SK-N-SH treated with all-trans-retinoic acid at 6 μM for 48 hours (cell line): ENCODE results near the gene RLBP1.

Source experiments
- ATAC-seq: fragments of 200-7000 bp; cut with Tn5 transposase; 3 replicates; pipeline ENCODE4 v1.9.1; 2020; ENCODE audit warnings: mild to moderate bottlenecking, moderate library complexity
- ARNTL ChIP-seq: fragments of 450-650 bp; formaldehyde crosslinking; IDR thresholded peaks from 2 replicates; pipeline ENCODE4 v1.5.0; 2020; ENCODE audit warnings: low read depth, mild to moderate bottlenecking, moderate library complexity, borderline replicate concordance
- BACH2 ChIP-seq: fragments of 250-450 bp; sonication (Bioruptor Pico); IDR thresholded peaks from 2 replicates; pipeline ENCODE4 v1.9.0; 2021; ENCODE audit warnings: mild to moderate bottlenecking, borderline replicate concordance
- CSDC2 ChIP-seq: fragments of 250-450 bp; sonication (Bioruptor Pico); IDR thresholded peaks from 2 replicates; pipeline ENCODE4 v1.5.0; 2020; ENCODE audit warnings: mild to moderate bottlenecking, moderate library complexity
- ESRRG ChIP-seq: fragments of 250-450 bp; sonication (Bioruptor Pico); IDR thresholded peaks from 2 replicates; pipeline ENCODE4 v1.6.1; 2021; ENCODE audit warnings: mild to moderate bottlenecking
- GLIS3 ChIP-seq: fragments of 250-450 bp; sonication (Bioruptor Pico); IDR thresholded peaks from 2 replicates; pipeline ENCODE4 v1.5.0; 2020; ENCODE audit warnings: mild to moderate bottlenecking, moderate library complexity
- ISL1 ChIP-seq: fragments of 250-450 bp; sonication (Bioruptor Pico); IDR thresholded peaks from 2 replicates; pipeline ENCODE4 v2.1.2; 2022; ENCODE audit warnings: mild to moderate bottlenecking, moderate library complexity
- OSR1 ChIP-seq: fragments of 250-450 bp; sonication (Bioruptor Pico); IDR thresholded peaks from 2 replicates; pipeline ENCODE4 v1.8.0; 2022; ENCODE audit warnings: moderate library complexity, mild to moderate bottlenecking, inconsistent platforms
- POU6F1 ChIP-seq: fragments of 250-450 bp; sonication (Bioruptor Pico); IDR thresholded peaks from 2 replicates; pipeline ENCODE4 v1.8.0; 2021; ENCODE audit warnings: low read depth, mild to moderate bottlenecking, moderate library complexity, borderline replicate concordance
- PPARA ChIP-seq: fragments of 250-450 bp; sonication (Bioruptor Pico); IDR thresholded peaks from 2 replicates; pipeline ENCODE4 v1.5.0; 2020; ENCODE audit warnings: mild to moderate bottlenecking, borderline replicate concordance
- RARB ChIP-seq: fragments of 250-450 bp; sonication (Bioruptor Pico); IDR thresholded peaks from 2 replicates; pipeline ENCODE4 v1.8.0; 2021; ENCODE audit warnings: mild to moderate bottlenecking, moderate library complexity
- SNAI2 ChIP-seq: fragments of 250-450 bp; sonication (Bioruptor Pico); IDR thresholded peaks from 2 replicates; pipeline ENCODE4 v1.5.0; 2020; ENCODE audit warnings: mild to moderate bottlenecking, moderate library complexity
- TCF4 ChIP-seq: fragments of 250-450 bp; sonication (Bioruptor Pico); IDR thresholded peaks from 2 replicates; pipeline ENCODE4 v1.8.0; 2021; ENCODE audit warnings: mild to moderate bottlenecking, moderate library complexity, borderline replicate concordance
- TOX ChIP-seq: fragments of 250-450 bp; sonication (Bioruptor Pico); IDR thresholded peaks from 2 replicates; pipeline ENCODE4 v1.8.0; 2021; ENCODE audit warnings: mild to moderate bottlenecking, moderate library complexity, borderline replicate concordance
- TSHZ2 ChIP-seq: fragments of 250-450 bp; sonication (Bioruptor Pico); IDR thresholded peaks from 2 replicates; pipeline ENCODE4 v1.5.0; 2020; ENCODE audit warnings: mild to moderate bottlenecking, moderate library complexity
- ZC3H10 ChIP-seq: fragments of 250-450 bp; sonication (Bioruptor Pico); IDR thresholded peaks from 2 replicates; pipeline ENCODE4 v1.5.1; 2021; ENCODE audit warnings: mild to moderate bottlenecking, moderate library complexity
- ZFP3 ChIP-seq: fragments of 250-450 bp; sonication (Bioruptor Pico); IDR thresholded peaks from 2 replicates; pipeline ENCODE4 v1.5.0; 2020; ENCODE audit warnings: mild to moderate bottlenecking, moderate library complexity
- ZFP30 ChIP-seq: fragments of 450-650 bp; formaldehyde crosslinking; IDR thresholded peaks from 2 replicates; pipeline ENCODE4 v1.5.0; 2022; ENCODE audit warnings: mild to moderate bottlenecking, moderate library complexity
- ZNF565 ChIP-seq: fragments of 450-650 bp; formaldehyde crosslinking; conservative IDR thresholded peaks from 2 replicates; pipeline ENCODE4 v1.5.0; 2020; ENCODE audit warnings: low read depth, mild to moderate bottlenecking, moderate library complexity
- ZNF70 ChIP-seq: fragments of 450-650 bp; formaldehyde crosslinking; IDR thresholded peaks from 2 replicates; pipeline ENCODE4 v1.5.0; 2020; ENCODE audit warnings: mild to moderate bottlenecking, moderate library complexity
- TF ChIP-seq, protein P1 (sequence below): fragments of 250-450 bp; sonication (Bioruptor Pico); IDR thresholded peaks from 2 replicates; pipeline ENCODE4 v1.8.0; 2020; ENCODE audit warnings: mild to moderate bottlenecking, moderate library complexity, borderline replicate concordance
- TF ChIP-seq, protein P2 (sequence below): fragments of 250-450 bp; sonication (Bioruptor Pico); IDR thresholded peaks from 2 replicates; pipeline ENCODE4 v1.5.1; 2020; ENCODE audit warnings: low read depth, mild to moderate bottlenecking, moderate library complexity
- TF ChIP-seq, protein P3 (sequence below): fragments of 250-450 bp; sonication (Bioruptor Pico); IDR thresholded peaks from 2 replicates; pipeline ENCODE4 v1.5.1; 2021; ENCODE audit warnings: mild to moderate bottlenecking, moderate library complexity

RLBP1 gene

GRCh38 chr15:89201465-89202005, 19.8 kb downstream of the RLBP1 start:
- TF ChIP-seq RARB (CRISPR knock-in tag) (no peak), GLIS3 (CRISPR knock-in tag) (no peak), ESRRG (no peak)
- TF ChIP-seq, protein P1, sequence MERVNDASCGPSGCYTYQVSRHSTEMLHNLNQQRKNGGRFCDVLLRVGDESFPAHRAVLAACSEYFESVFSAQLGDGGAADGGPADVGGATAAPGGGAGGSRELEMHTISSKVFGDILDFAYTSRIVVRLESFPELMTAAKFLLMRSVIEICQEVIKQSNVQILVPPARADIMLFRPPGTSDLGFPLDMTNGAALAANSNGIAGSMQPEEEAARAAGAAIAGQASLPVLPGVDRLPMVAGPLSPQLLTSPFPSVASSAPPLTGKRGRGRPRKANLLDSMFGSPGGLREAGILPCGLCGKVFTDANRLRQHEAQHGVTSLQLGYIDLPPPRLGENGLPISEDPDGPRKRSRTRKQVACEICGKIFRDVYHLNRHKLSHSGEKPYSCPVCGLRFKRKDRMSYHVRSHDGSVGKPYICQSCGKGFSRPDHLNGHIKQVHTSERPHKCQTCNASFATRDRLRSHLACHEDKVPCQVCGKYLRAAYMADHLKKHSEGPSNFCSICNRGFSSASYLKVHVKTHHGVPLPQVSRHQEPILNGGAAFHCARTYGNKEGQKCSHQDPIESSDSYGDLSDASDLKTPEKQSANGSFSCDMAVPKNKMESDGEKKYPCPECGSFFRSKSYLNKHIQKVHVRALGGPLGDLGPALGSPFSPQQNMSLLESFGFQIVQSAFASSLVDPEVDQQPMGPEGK = no peak
- ATAC-seq = no peak

DNA sequence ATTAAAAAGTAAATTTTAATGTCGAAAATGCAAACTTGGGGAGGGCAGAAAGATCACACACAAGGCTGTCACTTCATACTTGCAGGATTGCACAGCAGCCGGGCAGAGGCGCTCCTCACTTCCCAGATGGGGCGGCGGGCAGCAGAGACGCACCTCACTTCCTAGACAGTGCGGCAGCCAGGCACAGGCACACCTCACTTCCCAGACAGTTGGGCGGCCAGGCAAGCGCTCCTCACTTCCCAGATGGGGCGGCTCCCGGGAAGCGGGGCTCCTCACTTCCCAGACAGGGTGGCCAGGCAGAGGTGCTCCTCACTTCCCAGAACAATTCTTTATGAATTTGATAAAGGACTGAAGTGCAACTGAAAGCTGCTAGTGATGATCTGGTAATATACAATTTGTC, 21.2 kb downstream of the RLBP1 start:
- ATAC-seq = no peak
- TF ChIP-seq TCF4 (CRISPR knock-in tag) (no peak), BACH2 (CRISPR knock-in tag) (no peak), ZC3H10 (CRISPR knock-in tag) (no peak), PPARA (CRISPR knock-in tag) (no peak), TSHZ2 (no peak), GLIS3 (CRISPR knock-in tag) (no peak), ISL1 (CRISPR knock-in tag) (no peak), ZFP3 (CRISPR knock-in tag) (no peak), OSR1 (CRISPR knock-in tag) (no peak)
- TF ChIP-seq, protein P2, sequence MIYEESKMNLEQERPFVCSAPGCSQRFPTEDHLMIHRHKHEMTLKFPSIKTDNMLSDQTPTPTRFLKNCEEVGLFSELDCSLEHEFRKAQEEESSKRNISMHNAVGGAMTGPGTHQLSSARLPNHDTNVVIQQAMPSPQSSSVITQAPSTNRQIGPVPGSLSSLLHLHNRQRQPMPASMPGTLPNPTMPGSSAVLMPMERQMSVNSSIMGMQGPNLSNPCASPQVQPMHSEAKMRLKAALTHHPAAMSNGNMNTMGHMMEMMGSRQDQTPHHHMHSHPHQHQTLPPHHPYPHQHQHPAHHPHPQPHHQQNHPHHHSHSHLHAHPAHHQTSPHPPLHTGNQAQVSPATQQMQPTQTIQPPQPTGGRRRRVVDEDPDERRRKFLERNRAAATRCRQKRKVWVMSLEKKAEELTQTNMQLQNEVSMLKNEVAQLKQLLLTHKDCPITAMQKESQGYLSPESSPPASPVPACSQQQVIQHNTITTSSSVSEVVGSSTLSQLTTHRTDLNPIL (CRISPR knock-in tag) = no peak
- TF ChIP-seq, all 23 proteins: peak for 0

- TF ChIP-seq ZFP30 (CRISPR knock-in tag) (no peak), ZNF565 (CRISPR knock-in tag) (no peak), POU6F1 (CRISPR knock-in tag) (no peak), OSR1 (CRISPR knock-in tag) (no peak), ARNTL (no peak), TOX (CRISPR knock-in tag) (no peak), TCF4 (CRISPR knock-in tag) (no peak), ZFP3 (CRISPR knock-in tag) (no peak), BACH2 (CRISPR knock-in tag) (no peak), ZNF70 (CRISPR knock-in tag) (no peak), SNAI2 (CRISPR knock-in tag) (no peak), CSDC2 (CRISPR knock-in tag) (no peak)
- TF ChIP-seq, protein P2 (CRISPR knock-in tag) = no peak
- TF ChIP-seq, protein P3, sequence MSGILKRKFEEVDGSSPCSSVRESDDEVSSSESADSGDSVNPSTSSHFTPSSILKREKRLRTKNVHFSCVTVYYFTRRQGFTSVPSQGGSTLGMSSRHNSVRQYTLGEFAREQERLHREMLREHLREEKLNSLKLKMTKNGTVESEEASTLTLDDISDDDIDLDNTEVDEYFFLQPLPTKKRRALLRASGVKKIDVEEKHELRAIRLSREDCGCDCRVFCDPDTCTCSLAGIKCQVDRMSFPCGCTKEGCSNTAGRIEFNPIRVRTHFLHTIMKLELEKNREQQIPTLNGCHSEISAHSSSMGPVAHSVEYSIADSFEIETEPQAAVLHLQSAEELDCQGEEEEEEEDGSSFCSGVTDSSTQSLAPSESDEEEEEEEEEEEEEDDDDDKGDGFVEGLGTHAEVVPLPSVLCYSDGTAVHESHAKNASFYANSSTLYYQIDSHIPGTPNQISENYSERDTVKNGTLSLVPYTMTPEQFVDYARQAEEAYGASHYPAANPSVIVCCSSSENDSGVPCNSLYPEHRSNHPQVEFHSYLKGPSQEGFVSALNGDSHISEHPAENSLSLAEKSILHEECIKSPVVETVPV = no peak
- TF ChIP-seq, protein P1 = no peak
- ATAC-seq = no peak
Observed at GRCh38 chr15:89199746-89200145, 21.6 kb downstream of the RLBP1 start.
